Retinal pigment epithelial cell (primary cell): ENCODE data around the gene PARVG.

Experiments
- DNase-seq: peaks from one replicate; pipeline ENCODE4 v3.0.0-alpha.2; 2010; ENCODE audit warnings: low read depth
- H3K4me3 ChIP-seq: 2 replicates; pipeline ENCODE4 v1.5.1; 2011; ENCODE audit warnings: mild to moderate bottlenecking, low read length, control low read depth, moderate library complexity
- CTCF ChIP-seq: conservative IDR thresholded peaks from 2 replicates; pipeline ENCODE4 v1.5.1; 2011; ENCODE audit warnings: low read depth, low read length, control low read depth, inconsistent platforms

The PARVG gene

GRCh38 chr22:44180706-44181032 is at the start of gene PARVG:
Gene PARVG (plus strand): TSS chr22:44180925. CDS start chr22:44183330, 2,405 bp downstream.
- DNase-seq: no peak
- no peak within 1 kb of the TSS for H3K4me3 ChIP-seq
- no peak for TF ChIP-seq CTCF

- no peak for TF ChIP-seq CTCF
- DNase-seq: no peak
- no peak overlapping the region for H3K4me3 ChIP-seq
Measured at GRCh38 chr22:44131412-44131811, 49.3 kb upstream of the PARVG start.

GRCh38 chr22:44131989-44132685 is 48.6 kb upstream of the PARVG start:
- DNase-seq: no peak
- TF ChIP-seq CTCF: no peak

GRCh38 chr22:44132724-44133123 is 48.0 kb upstream of the PARVG start:
- no peak for TF ChIP-seq CTCF
- no peak overlapping the region for H3K4me3 ChIP-seq
- DNase-seq: no peak

More at GRCh38 chr22:44131989-44132685, 48.6 kb upstream of the PARVG start:
- H3K4me3 ChIP-seq: no peak overlapping the region

GRCh38 chr22:44133161-44133560 is 47.6 kb upstream of the PARVG start:
- no peak for TF ChIP-seq CTCF

GRCh38 chr22:44133901-44134571 is 46.7 kb upstream of the PARVG start:
- DNase-seq: no peak
- no peak overlapping the region for H3K4me3 ChIP-seq
- no peak for TF ChIP-seq CTCF

More at GRCh38 chr22:44133161-44133560, 47.6 kb upstream of the PARVG start:
- DNase-seq: no peak
- no peak overlapping the region for H3K4me3 ChIP-seq

GRCh38 chr22:44136112-44136511 is 44.6 kb upstream of the PARVG start:
- H3K4me3 ChIP-seq: no peak overlapping the region
- no peak for DNase-seq
- no peak for TF ChIP-seq CTCF
